Keratinocyte (primary cell): ENCODE measurements around the gene SMIM12. TPM values are rescaled to one million over a fixed set of nuclear protein-coding genes. Genes with fewer than 3 reads are reported as not detected.

Experiments used
- DNase-seq: peaks from one replicate; pipeline ENCODE4 v3.0.0-alpha.2; 2011; ENCODE audit warnings: low read depth, missing footprints, low spot score
- FAIRE-seq: peaks from 2 replicates; lab custom pipeline; 2011; peaks lifted over from hg19 to GRCh38; lab: Jason Lieb, UNC
- H2AFZ ChIP-seq: 2 replicates; pipeline ENCODE4 v1.6.0; 2012; ENCODE audit warnings: low read length, control low read depth, inconsistent platforms; ENCODE audit not compliant: control insufficient read depth
- H3K27ac ChIP-seq: 2 replicates; pipeline ENCODE4 v1.5.1; 2011; ENCODE audit warnings: low read length; ENCODE audit not compliant: control insufficient read depth, insufficient read depth
- H3K27me3 ChIP-seq: 3 replicates; pipeline ENCODE4 v1.6.0; 2011; ENCODE audit warnings: low read length; ENCODE audit not compliant: control insufficient read depth, insufficient read depth; ENCODE audit errors: extremely low read depth
- H3K36me3 ChIP-seq, 2 experiments: 2 replicates in 1 of 2; 3 replicates in 1 of 2; pipeline ENCODE4 v1.5.1; 2011; ENCODE audit warnings: low read length in 2 of 2, mild to moderate bottlenecking in 1 of 2; ENCODE audit not compliant: control insufficient read depth in 2 of 2, insufficient read depth in 2 of 2; ENCODE audit errors: extremely low read depth in 1 of 2
- H3K4me1 ChIP-seq: 3 replicates; pipeline ENCODE4 v1.5.1; 2011; ENCODE audit warnings: low read length; ENCODE audit not compliant: control insufficient read depth, insufficient read depth; ENCODE audit errors: extremely low read depth
- H3K4me2 ChIP-seq: 3 replicates; pipeline ENCODE4 v1.6.0; 2011; ENCODE audit warnings: low read depth, low read length; ENCODE audit not compliant: control insufficient read depth, insufficient read depth; ENCODE audit errors: extremely low read depth
- H3K4me3 ChIP-seq, 3 experiments: fragments of 200-600 bp in 1 of 3; sonication (generic) in 1 of 3; 2 replicates in 2 of 3; 3 replicates in 1 of 3; pipeline ENCODE4 v1.5.1; 2011 to 2016; ENCODE audit warnings: low read length in 3 of 3, mild to moderate bottlenecking in 3 of 3, control low read depth in 2 of 3, inconsistent platforms in 1 of 3, low read depth in 1 of 3, mixed read lengths in 1 of 3, mixed run types in 1 of 3, moderate library complexity in 1 of 3; ENCODE audit not compliant: control insufficient read depth in 2 of 3, insufficient read depth in 2 of 3; ENCODE audit errors: extremely low read depth in 1 of 3
- H3K79me2 ChIP-seq: 2 replicates; pipeline ENCODE4 v1.6.0; 2012; ENCODE audit warnings: low read length; ENCODE audit not compliant: control insufficient read depth, insufficient read depth
- H3K9ac ChIP-seq: 3 replicates; pipeline ENCODE4 v1.6.0; 2011; ENCODE audit warnings: low read length; ENCODE audit not compliant: control insufficient read depth, insufficient read depth; ENCODE audit errors: extremely low read depth
- H3K9me1 ChIP-seq: 3 replicates; pipeline ENCODE4 v1.6.0; 2011; ENCODE audit warnings: low read length; ENCODE audit not compliant: control insufficient read depth, insufficient read depth; ENCODE audit errors: extremely low read depth
- H3K9me3 ChIP-seq: 2 replicates; pipeline ENCODE4 v1.5.1; 2012; ENCODE audit warnings: low read depth, low read length; ENCODE audit not compliant: control insufficient read depth
- H4K20me1 ChIP-seq: 3 replicates; pipeline ENCODE4 v1.6.0; 2011; ENCODE audit warnings: low read length; ENCODE audit not compliant: control insufficient read depth, insufficient read depth; ENCODE audit errors: extremely low read depth
- CTCF ChIP-seq, 3 experiments: IDR thresholded peaks in 1 of 3; conservative IDR thresholded peaks in 1 of 3; optimal IDR thresholded peaks in 1 of 3; 2 replicates in 2 of 3; 3 replicates in 1 of 3; pipeline versions ENCODE3 to v1.5.1; 2011; ENCODE audit warnings: low read length in 3 of 3, mild to moderate bottlenecking in 3 of 3, moderate library complexity in 2 of 3, control low read depth in 1 of 3, inconsistent platforms in 1 of 3; ENCODE audit not compliant: insufficient read depth in 2 of 3; ENCODE audit errors: extremely low read depth in 1 of 3
- EZH2 ChIP-seq: IDR thresholded peaks from one replicate; pipeline ENCODE4 v1.6.1; 2012; ENCODE audit warnings: inconsistent platforms, mild to moderate bottlenecking, low read length, moderate library complexity
- dilution Hi-C: fragments of 300-500 bp; cut with MboI; formaldehyde crosslinking; loops from one replicate; pipeline ENCODE4 v1.7.0; 2020; ENCODE audit warnings: low sequenced_read_pairs; ENCODE audit not compliant: extremely low pct_ligation_motif_present
- polyA plus RNA-seq, 5 experiments: library from polyadenylated mRNA; depleted of rRNA in 3 of 5; stranded (reverse) in 3 of 5; stranded (forward) in 1 of 5; unstranded in 1 of 5; fragments of >200 nt; gene quantifications; 1 replicate in 1 of 5; 2 replicates in 3 of 5; 3 replicates in 1 of 5; pipeline versions ENCODE4 v1.2.1 to v1.2.3, GENCODE V29; 2011 to 2012; ENCODE audit warnings: missing spikeins in 2 of 5, low read depth in 1 of 5, low replicate concordance in 1 of 5

Gene SMIM12
- polyA plus RNA-seq, 1 donor (not counting 4 experiments of a cell fraction or from before 2014, with no cell fraction given), result 51.5 TPM

GRCh38 chr1:34846265-34846664 lies 13.3 kb downstream of the SMIM12 start:
- Histone ChIP-seq H3K4me1 (peaks cover 2% of the 10 kb centered on the region), H2AFZ (no peak overlapping the region), H3K4me3 (no peak overlapping the region), H3K4me2 (no peak overlapping the region), H4K20me1 (no peaks in the 10 kb centered on the region), H3K79me2 (no peaks in the 10 kb centered on the region), H3K9me3 (no peaks in the 10 kb centered on the region), H3K27me3 (no peaks in the 10 kb centered on the region), H3K27ac (no peak overlapping the region), H3K9ac (no peak overlapping the region), H3K36me3 (peaks cover 0 to 12% of the 10 kb centered on the region in 2 experiments), H3K9me1 (no peaks in the 10 kb centered on the region)
- TF ChIP-seq EZH2, result no peak
- no peak for TF ChIP-seq CTCF (optimal IDR thresholded peaks at IDR 0.05 in 1 of 3, IDR thresholded peaks at IDR 0.05 in 1 of 3, conservative IDR thresholded peaks at IDR 0.05 in 1 of 3; ENCODE audit: extremely low read depth in 1 of 3, insufficient read depth in 2 of 3, low read length in 3 of 3)
- dilution Hi-C loops, result no loop called here
- DNase-seq, result no peak
- no peak for FAIRE-seq

GRCh38 chr1:34845131-34845901 lies 14.2 kb downstream of the SMIM12 start:
- FAIRE-seq, result no peak
- Histone ChIP-seq H3K9me3 (no peaks in the 10 kb centered on the region), H3K27me3 (no peaks in the 10 kb centered on the region), H3K4me2 (no peak overlapping the region), H3K79me2 (no peaks in the 10 kb centered on the region), H3K9ac (no peak overlapping the region), H2AFZ (no peak overlapping the region), H3K4me3 (no peak overlapping the region), H3K9me1 (no peaks in the 10 kb centered on the region), H4K20me1 (no peaks in the 10 kb centered on the region), H3K4me1 (no peaks in the 10 kb centered on the region), H3K27ac (no peak overlapping the region), H3K36me3 (peaks cover 0 to 9% of the 10 kb centered on the region in 2 experiments)
- dilution Hi-C loops, result no loop called here
- TF ChIP-seq EZH2 (no peak), CTCF (optimal IDR thresholded peaks at IDR 0.05 in 1 of 3, IDR thresholded peaks at IDR 0.05 in 1 of 3, conservative IDR thresholded peaks at IDR 0.05 in 1 of 3; ENCODE audit: extremely low read depth in 1 of 3, insufficient read depth in 2 of 3, low read length in 3 of 3) (no peak)
- DNase-seq, result no peak
